H1 (cell line): ENCODE data around the gene MBP. TPM values are rescaled to one million over a fixed set of nuclear protein-coding genes. Genes with fewer than 3 reads are reported as not detected.

ENCODE experiments used
- CTCF ChIA-PET: fragments of 300-600 bp; sonication (Branson Sonifier 250); formaldehyde crosslinking; loops from one replicate; lab custom pipeline; 2021; ENCODE audit not compliant: partially characterized antibody; lab: Charles Lee
- POLR2A ChIA-PET: fragments of 300-600 bp; sonication (Branson Sonifier 250); formaldehyde crosslinking; loops from one replicate; lab custom pipeline; 2021; ENCODE audit warnings: inconsistent platforms; ENCODE audit not compliant: partially characterized antibody; lab: Charles Lee
- DNase-seq, 2 experiments: peaks; one replicate each; pipeline versions ENCODE4 v3.0.0 to v3.0.0-alpha.2; 2010 to 2022; ENCODE audit warnings: low spot score in 2 of 2, low read depth in 1 of 2, mixed read lengths in 1 of 2
- FAIRE-seq: peaks from 2 replicates; lab custom pipeline; 2011; peaks lifted over from hg19 to GRCh38; lab: Jason Lieb, UNC
- H2AFZ ChIP-seq: 2 replicates; pipeline ENCODE4 v1.8.1; 2012; ENCODE audit warnings: low read length, inconsistent platforms
- H2AK5ac ChIP-seq: 2 replicates; pipeline ENCODE4 v1.6.1; 2013; ENCODE audit warnings: low read depth, low read length
- H2BK120ac ChIP-seq: replicated peaks from 2 replicates; pipeline ENCODE3; 2013; ENCODE audit warnings: low read depth, low read length, inconsistent platforms
- H2BK12ac ChIP-seq: 2 replicates; pipeline ENCODE4 v1.6.1; 2013; ENCODE audit warnings: low read depth, low read length
- H2BK15ac ChIP-seq: 2 replicates; pipeline ENCODE4 v1.6.1; 2013; ENCODE audit warnings: low read length
- H2BK20ac ChIP-seq: 2 replicates; pipeline ENCODE4 v1.6.1; 2013; ENCODE audit warnings: low read length
- H2BK5ac ChIP-seq: 2 replicates; pipeline ENCODE4 v1.6.1; 2013; ENCODE audit warnings: low read depth, low read length
- H3K14ac ChIP-seq: 2 replicates; pipeline ENCODE4 v1.6.1; 2013; ENCODE audit warnings: inconsistent platforms; ENCODE audit not compliant: insufficient read length
- H3K18ac ChIP-seq: 2 replicates; pipeline ENCODE4 v1.6.1; 2013; ENCODE audit warnings: low read length; ENCODE audit errors: extremely low read depth
- H3K23ac ChIP-seq: 2 replicates; pipeline ENCODE4 v1.6.1; 2013; ENCODE audit warnings: inconsistent platforms; ENCODE audit not compliant: insufficient read length
- H3K23me2 ChIP-seq: 2 replicates; pipeline ENCODE4 v1.6.1; 2013; ENCODE audit warnings: low read depth, low read length
- H3K27ac ChIP-seq: 2 replicates; pipeline ENCODE4 v1.6.1; 2011; ENCODE audit warnings: low read depth, low read length, inconsistent platforms
- H3K27me3 ChIP-seq, 4 experiments: replicated peaks in 1 of 4; 1 replicate in 1 of 4; 2 replicates in 3 of 4; pipeline versions ENCODE4 v1.6.1 to v1.8.1; 2011 to 2013; ENCODE audit warnings: low read length in 3 of 4, mild to moderate bottlenecking in 3 of 4, inconsistent platforms in 2 of 4, mixed read lengths in 2 of 4, moderate library complexity in 1 of 4; ENCODE audit not compliant: control insufficient read depth in 3 of 4, insufficient read depth in 3 of 4; ENCODE audit errors: extremely low read depth in 1 of 4
- H3K36me3 ChIP-seq, 4 experiments: 2 replicates each; pipeline versions ENCODE4 v1.6.1 to v1.8.1; 2011 to 2013; ENCODE audit warnings: mild to moderate bottlenecking in 4 of 4, low read length in 3 of 4, moderate library complexity in 2 of 4, control low read depth in 1 of 4, inconsistent platforms in 1 of 4; ENCODE audit not compliant: insufficient read depth in 4 of 4, control insufficient read depth in 2 of 4
- H3K4ac ChIP-seq: replicated peaks from 2 replicates; pipeline ENCODE3; 2013; ENCODE audit warnings: low read length, low read depth, mixed read lengths, inconsistent platforms; ENCODE audit not compliant: insufficient read length
- H3K4me1 ChIP-seq, 4 experiments: replicated peaks in 1 of 4; 1 replicate in 1 of 4; 2 replicates in 3 of 4; pipeline versions ENCODE4 v1.6.1 to v1.8.1; 2011 to 2013; ENCODE audit warnings: low read length in 3 of 4, inconsistent platforms in 2 of 4, mixed read lengths in 1 of 4; ENCODE audit not compliant: insufficient read depth in 4 of 4, control insufficient read depth in 3 of 4
- H3K4me2 ChIP-seq, 2 experiments: 2 replicates each; pipeline versions ENCODE4 v1.6.1 to v1.8.1; 2011 to 2013; ENCODE audit warnings: low read depth in 2 of 2, low read length in 2 of 2, control low read depth in 1 of 2, inconsistent platforms in 1 of 2, mild to moderate bottlenecking in 1 of 2; ENCODE audit not compliant: insufficient read depth in 1 of 2
- H3K4me3 ChIP-seq, 4 experiments: fragments of 200-600, 300-600 bp in 1 of 4; sonication (generic), shearing (Covaris generic), sonication (Bioruptor Twin) in 1 of 4; 2 replicates each; pipeline versions ENCODE4 v1.5.1 to v1.8.1; 2011 to 2016; ENCODE audit warnings: low read length in 4 of 4, low read depth in 3 of 4, control low read depth in 2 of 4, inconsistent platforms in 2 of 4, mild to moderate bottlenecking in 2 of 4, mixed read lengths in 1 of 4, moderate library complexity in 1 of 4; ENCODE audit not compliant: insufficient read depth in 2 of 4; ENCODE audit errors: extremely low read depth in 1 of 4
- H3K56ac ChIP-seq: replicated peaks from 2 replicates; pipeline ENCODE3; 2013; ENCODE audit warnings: low read depth, mild to moderate bottlenecking, mixed read lengths, low read length, inconsistent platforms; ENCODE audit not compliant: insufficient read length
- H3K79me1 ChIP-seq: 2 replicates; pipeline ENCODE4 v1.6.1; 2013; ENCODE audit warnings: low read depth, low read length, control low read depth
- H3K79me2 ChIP-seq, 2 experiments: 2 replicates each; pipeline versions ENCODE4 v1.6.1 to v1.8.1; 2012 to 2013; ENCODE audit warnings: low read length in 2 of 2, mild to moderate bottlenecking in 2 of 2, inconsistent platforms in 1 of 2; ENCODE audit not compliant: insufficient read depth in 2 of 2, control insufficient read depth in 1 of 2
- H3K9ac ChIP-seq, 4 experiments: replicated peaks in 1 of 4; 1 replicate in 1 of 4; 2 replicates in 3 of 4; pipeline versions ENCODE4 v1.6.1 to v1.8.1; 2011 to 2013; ENCODE audit warnings: low read depth in 3 of 4, low read length in 3 of 4, control low read depth in 2 of 4, mild to moderate bottlenecking in 2 of 4, moderate library complexity in 2 of 4, inconsistent platforms in 1 of 4; ENCODE audit errors: extremely low read depth in 1 of 4
- H3K9me3 ChIP-seq, 2 experiments: 2 replicates each; pipeline versions ENCODE4 v1.6.1 to v1.8.1; 2012 to 2013; ENCODE audit warnings: mild to moderate bottlenecking in 2 of 2, moderate library complexity in 2 of 2, control low read depth in 1 of 2, inconsistent platforms in 1 of 2, low read depth in 1 of 2, low read length in 1 of 2, mixed read lengths in 1 of 2; ENCODE audit not compliant: insufficient read depth in 2 of 2
- H4K20me1 ChIP-seq, 2 experiments: replicated peaks in 1 of 2; 2 replicates each; pipeline versions ENCODE3 to v1.8.1; 2011 to 2013; ENCODE audit warnings: inconsistent platforms in 2 of 2, low read length in 2 of 2, mild to moderate bottlenecking in 1 of 2; ENCODE audit not compliant: insufficient read depth in 2 of 2, control insufficient read depth in 1 of 2
- H4K5ac ChIP-seq: 2 replicates; pipeline ENCODE4 v1.6.1; 2013; ENCODE audit warnings: low read length, low read depth, mixed read lengths, inconsistent platforms; ENCODE audit not compliant: insufficient read length
- H4K8ac ChIP-seq: 2 replicates; pipeline ENCODE4 v1.8.0; 2013; ENCODE audit warnings: mild to moderate bottlenecking, moderate library complexity, low read length, inconsistent platforms; ENCODE audit not compliant: insufficient read depth; ENCODE audit errors: extremely low read depth
- H4K91ac ChIP-seq: replicated peaks from 2 replicates; pipeline ENCODE3; 2013; ENCODE audit warnings: low read length, mixed read lengths, inconsistent platforms; ENCODE audit not compliant: insufficient read length
- ASH2L ChIP-seq: fragments of 200-600, 300-600 bp; sonication (generic); IDR thresholded peaks from one replicate; pipeline ENCODE4 v1.7.1; 2017; ENCODE audit warnings: low read length
- CHD1 ChIP-seq: IDR thresholded peaks from 2 replicates; pipeline ENCODE4 v1.6.1; 2012; ENCODE audit warnings: low read depth, low read length, improper control_type of control experiment
- EP300 ChIP-seq, 2 experiments: IDR thresholded peaks; 1 replicate in 1 of 2; 2 replicates in 1 of 2; pipeline ENCODE4 v1.6.1; 2011 to 2012; ENCODE audit warnings: low read depth in 2 of 2, low read length in 2 of 2, mild to moderate bottlenecking in 2 of 2, borderline replicate concordance in 1 of 2, inconsistent platforms in 1 of 2, moderate library complexity in 1 of 2
- GABPA ChIP-seq: IDR thresholded peaks from 2 replicates; pipeline ENCODE4 v1.6.1; 2011; ENCODE audit warnings: mild to moderate bottlenecking, low read length, moderate library complexity, borderline replicate concordance; ENCODE audit not compliant: insufficient read depth
- GTF2F1 ChIP-seq: IDR thresholded peaks from 2 replicates; pipeline ENCODE4 v1.6.1; 2012; ENCODE audit warnings: low read depth, low read length, improper control_type of control experiment, borderline replicate concordance
- KDM1A ChIP-seq: fragments of 200-600, 300-600 bp; sonication (generic); IDR thresholded peaks from 2 replicates; pipeline ENCODE4 v1.7.1; 2016; ENCODE audit warnings: mild to moderate bottlenecking, low read length, borderline replicate concordance
- NANOG ChIP-seq: IDR thresholded peaks from 2 replicates; pipeline ENCODE4 v1.6.1; 2011; ENCODE audit warnings: low read length, low read depth, mild to moderate bottlenecking, inconsistent platforms; ENCODE audit not compliant: insufficient read depth, poor library complexity, severe bottlenecking
- RFX5 ChIP-seq: IDR thresholded peaks from 2 replicates; pipeline ENCODE4 v1.6.1; 2011; ENCODE audit warnings: low read depth, low read length, improper control_type of control experiment, borderline replicate concordance
- SP1 ChIP-seq: IDR thresholded peaks from 2 replicates; pipeline ENCODE4 v1.6.1; 2011; ENCODE audit warnings: low read depth, low read length
- SP4 ChIP-seq: IDR thresholded peaks from 2 replicates; pipeline ENCODE4 v1.6.1; 2012; ENCODE audit warnings: low read length, inconsistent platforms
- ZNF274 ChIP-seq: IDR thresholded peaks from 2 replicates; pipeline ENCODE4 v1.7.0; 2012; ENCODE audit warnings: low read length, borderline replicate concordance; ENCODE audit errors: extremely low read depth
- whole genome bisulfite sequencing, 2 experiments: shearing (Covaris generic) in 1 of 2; methylation state at CpG; one replicate each; pipeline versions ENCODE4 v1.1.6 to v1.1.7; 2013 to 2015; ENCODE audit warnings: low lambda C conversion rate in 2 of 2, mixed read lengths in 2 of 2, inconsistent platforms in 1 of 2, low coverage in 1 of 2, missing lambda C conversion rate in 1 of 2; ENCODE audit not compliant: insufficient replicate concordance in 2 of 2, insufficient coverage in 1 of 2, insufficient read length in 1 of 2; ENCODE audit errors: extremely low coverage in 1 of 2, missing lambda C conversion rate in 1 of 2; 5-methylcytosine and 5-hydroxymethylcytosine counted together
- polyA plus RNA-seq, 7 experiments: library from polyadenylated mRNA; depleted of rRNA in 3 of 7; stranded (reverse) in 5 of 7; unstranded in 2 of 7; fragments of >200 nt in 5 of 7; fragments of 200-250 nt in 2 of 7; gene quantifications; 1 replicate in 5 of 7; 2 replicates in 1 of 7; 4 replicates in 1 of 7; pipeline versions ENCODE4 v1.2.1 to v1.2.3, GENCODE V29; 2011 to 2013; ENCODE audit warnings: missing spikeins in 2 of 7, mixed read lengths in 2 of 7
- total RNA-seq: library from RNA; stranded (reverse); fragmentation: NEBNext Ultra II Directional; extraction: Animal tissue kit (Norgen Biotek cat#: 25700); gene quantifications from 2 replicates; pipeline ENCODE4 v1.2.1, GENCODE V29; 2021

Gene MBP
- total and polyA plus RNA-seq, 2 of the 8 experiments (the other 6 are each of a cell fraction or from before 2014, with no cell fraction given): 7.7 to 19.2 TPM

DNA sequence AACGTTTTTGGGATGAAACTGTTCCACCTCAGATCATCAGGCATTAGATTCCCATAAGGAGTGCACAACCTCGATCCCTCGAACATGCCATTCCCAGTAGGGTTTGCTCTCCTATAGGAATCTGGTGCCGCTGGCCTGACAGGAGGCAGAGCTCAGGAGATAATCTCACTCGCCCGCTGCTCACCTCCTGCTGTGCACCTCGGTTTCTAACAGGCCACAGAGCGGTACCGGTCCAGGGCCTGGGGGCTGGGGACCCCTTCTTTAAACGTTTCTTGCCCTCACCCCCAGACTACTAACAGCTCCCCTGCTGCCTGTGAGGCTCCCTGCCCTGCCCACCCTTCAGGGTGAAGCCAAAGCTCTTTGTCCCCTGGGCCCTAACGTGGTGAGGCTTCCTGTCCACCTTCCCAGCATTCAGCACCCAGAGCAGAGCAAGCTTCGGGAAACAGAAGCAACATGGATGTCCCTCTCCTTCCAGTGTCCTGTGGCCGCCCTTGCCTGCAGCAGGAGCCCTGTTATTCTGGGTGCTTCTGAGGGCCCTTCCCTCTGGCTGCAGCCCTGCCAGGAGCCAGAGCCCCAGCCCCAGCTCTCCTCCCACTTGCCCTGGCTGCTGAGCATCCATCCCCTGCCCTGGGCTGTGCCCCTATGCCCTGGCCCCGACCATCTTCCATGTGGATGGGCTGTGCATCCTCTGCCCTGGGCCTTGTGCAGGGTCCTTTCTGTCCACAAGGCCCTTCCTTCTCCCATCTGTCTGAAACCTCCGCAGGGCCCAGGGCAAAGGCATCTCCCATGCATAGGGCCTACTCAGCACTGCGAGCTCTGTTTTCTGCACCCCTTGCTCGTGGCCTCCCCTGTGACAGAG, 140.1 kb downstream of the MBP start:
- CTCF ChIA-PET: interaction anchor here (0.8 to 3.8 kb wide), 7 partner anchors 8 to 70 kb away, joined by 3 to 38 read pairs (median 5); no protein-coding TSS in a partner anchor
- H2AFZ ChIP-seq: no peak overlapping the region
- TF ChIP-seq SP4 (no peak), KDM1A (no peak), SP1 (no peak), RFX5 (no peak), GTF2F1 (no peak), ASH2L (no peak), EP300 (IDR thresholded peaks at IDR 0.05; ENCODE audit: borderline replicate concordance in 1 of 2, low read depth in 2 of 2, low read length in 2 of 2) (no peak), NANOG (no peak), GABPA (no peak), CHD1 (no peak), ZNF274 (no peak)

More for the DNA sequence above, 140.1 kb downstream of the MBP start:
- Histone ChIP-seq H3K23ac (no peak overlapping the region), H4K20me1 (no peaks in the 10 kb centered on the region), H2BK5ac (peak overlapping the region; percentile 32; the same call in 1 of the 2 replicates), H2BK120ac (no peak overlapping the region), H2BK12ac (no peak overlapping the region), H3K9me3 (no peaks in the 10 kb centered on the region), H3K27ac (no peak overlapping the region), H3K56ac (no peak overlapping the region), H2BK15ac (no peak overlapping the region; the same call in 1 of the 2 replicates), H3K36me3 (no peaks in the 10 kb centered on the region), H3K18ac (peak overlapping the region; percentile 24; the same call in 1 of the 2 replicates), H4K5ac (no peak overlapping the region), H3K14ac (no peak overlapping the region), H3K23me2 (no peaks in the 10 kb centered on the region), H3K9ac (no peak overlapping the region), H2BK20ac (no peak overlapping the region), H4K8ac (no peak overlapping the region; the same call in 1 of the 2 replicates), H3K79me2 (no peaks in the 10 kb centered on the region), H3K4me2 (no peak overlapping the region; a peak in 2 of 4 replicates), H2AK5ac (0 out of 2 replicates have a peak overlapping the region, but pooled peaks have one; percentile 40), H3K4me1 (peaks cover 0 to 9% (median 5%) of the 10 kb centered on the region in 4 experiments; a peak in 5 of 7 replicates), H3K79me1 (no peaks in the 10 kb centered on the region), H4K91ac (no peak overlapping the region), H3K4ac (no peak overlapping the region), H3K27me3 (no peaks in the 10 kb centered on the region), H3K4me3 (no peak overlapping the region)
- DNase-seq: no peak
- POLR2A ChIA-PET: interaction anchor here (0.8 to 1.7 kb wide), 3 partner anchors 8 to 62 kb away, joined by 3 to 4 read pairs (median 3); no protein-coding TSS in a partner anchor
- FAIRE-seq: no peak
- WGBS, 2 experiments: 78% methylated on average over 17 of the region's 17 CpGs; no CpG with 5 or more reads in 1 of the 2 experiments
